ENCODE results near the gene EXOC4. TPM values are rescaled to one million over a fixed set of nuclear protein-coding genes. Genes with fewer than 3 reads are reported as not detected.

EXOC4 gene
- total and polyA plus RNA-seq, 2 donors (not counting 3 experiments of a cell fraction or from before 2014, with no cell fraction given) = 20.3 to 73.1 TPM

DNA sequence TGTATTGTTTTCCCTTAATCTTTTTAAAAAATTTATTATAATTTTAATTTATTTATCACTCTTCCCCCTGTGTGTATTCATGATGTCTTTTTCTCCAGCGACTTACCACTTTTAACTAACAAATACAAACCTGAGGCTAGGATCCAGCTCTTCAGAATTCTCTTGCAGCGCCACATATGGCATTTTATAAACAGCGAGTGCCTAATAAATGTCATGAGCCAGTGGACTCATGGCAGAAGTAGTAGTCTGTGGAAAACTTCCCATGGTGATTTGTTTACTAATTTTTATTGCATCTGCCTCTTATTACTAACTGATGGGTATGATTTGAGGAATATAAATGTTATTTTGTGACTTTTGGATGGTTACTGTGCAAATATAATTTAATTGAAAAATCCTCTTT lies 102.9 kb downstream of the EXOC4 start:
- intact Hi-C loops (cut with micrococcal nuclease) = loop anchor here (1.0 kb wide), 1 partner anchor 9 kb away; no protein-coding TSS in a partner anchor

DNA sequence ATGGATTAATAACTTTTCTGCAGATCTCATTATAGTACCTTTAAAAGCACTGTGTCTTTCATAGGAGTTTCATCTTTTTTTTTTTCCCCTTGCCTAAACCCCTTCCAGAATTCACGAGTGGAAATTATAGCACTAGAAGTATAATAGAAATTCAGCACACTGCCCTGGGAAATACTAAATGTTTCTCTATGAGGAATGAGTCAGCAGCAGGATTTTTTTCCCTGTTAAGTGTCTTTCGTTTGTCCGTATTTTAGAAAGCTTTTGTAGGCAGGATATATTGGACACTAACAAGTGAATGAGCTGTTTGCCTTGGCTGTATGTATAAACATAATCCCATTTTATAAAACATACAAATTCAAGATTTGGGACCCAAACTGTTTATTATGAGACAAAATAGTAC lies 105.8 kb downstream of the EXOC4 start:
- no peak overlapping the region for H3K9ac ChIP-seq (replicated peaks; ENCODE audit: extremely low read depth, insufficient read depth, low read length)
- dilution Hi-C loops (cut with MboI; ENCODE audit: extremely low pct_ligation_motif_present, low sequenced_read_pairs) = no loop called here
- H3K27ac ChIP-seq (ENCODE audit: insufficient read depth, low read depth, low read length) = no peak overlapping the region
- no peak overlapping the region for H2AFZ ChIP-seq (ENCODE audit: low read depth, low read length)
- no peaks in the 10 kb centered on the region for H3K79me2 ChIP-seq (ENCODE audit: control insufficient read depth, insufficient read depth, low read length)
- H3K27me3 ChIP-seq (ENCODE audit: control insufficient read depth in 2 of 2, insufficient read depth in 2 of 2, low read length in 2 of 2) = no peaks in the 10 kb centered on the region
- H3K4me3 ChIP-seq (replicated peaks in 1 of 3; ENCODE audit: insufficient read depth in 1 of 3, low read depth in 1 of 3, low read length in 3 of 3) = no peak overlapping the region
- no peaks in the 10 kb centered on the region for H3K9me1 ChIP-seq (replicated peaks; ENCODE audit: control insufficient read depth, extremely low read depth, insufficient read depth, low read length)
- BruUV-seq (replicated peaks) = no TSS peak
- peaks cover 13% of the 10 kb centered on the region for H3K4me1 ChIP-seq (ENCODE audit: control insufficient read depth, extremely low read depth, insufficient read depth, low read length)
- TF ChIP-seq JUN (IDR thresholded peaks at IDR 0.05; ENCODE audit: borderline replicate concordance, insufficient read depth, insufficient read length, low read depth) (no peak), POLR2A (IDR thresholded peaks at IDR 0.05; ENCODE audit: low read depth, low read length) (no peak), MYC (IDR thresholded peaks at IDR 0.05; ENCODE audit: low read depth, low read length) (no peak), GATA2 (IDR thresholded peaks at IDR 0.05; ENCODE audit: insufficient read depth, insufficient read length, low read depth, low read length) (no peak), FOS (IDR thresholded peaks at IDR 0.05; ENCODE audit: borderline replicate concordance, insufficient read depth, low read length) (no peak), POLR2AphosphoS5 (IDR thresholded peaks at IDR 0.05; ENCODE audit: insufficient read depth, low read depth, low read length) (no peak), EZH2 (IDR thresholded peaks at IDR 0.05; ENCODE audit: borderline replicate concordance, low read depth, low read length, severe bottlenecking) (no peak)
- TF ChIP-seq, protein P1, sequence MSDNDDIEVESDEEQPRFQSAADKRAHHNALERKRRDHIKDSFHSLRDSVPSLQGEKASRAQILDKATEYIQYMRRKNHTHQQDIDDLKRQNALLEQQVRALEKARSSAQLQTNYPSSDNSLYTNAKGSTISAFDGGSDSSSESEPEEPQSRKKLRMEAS (IDR thresholded peaks at IDR 0.05; ENCODE audit: insufficient read depth, insufficient read length) = no peak
- TF ChIP-seq, protein P2, sequence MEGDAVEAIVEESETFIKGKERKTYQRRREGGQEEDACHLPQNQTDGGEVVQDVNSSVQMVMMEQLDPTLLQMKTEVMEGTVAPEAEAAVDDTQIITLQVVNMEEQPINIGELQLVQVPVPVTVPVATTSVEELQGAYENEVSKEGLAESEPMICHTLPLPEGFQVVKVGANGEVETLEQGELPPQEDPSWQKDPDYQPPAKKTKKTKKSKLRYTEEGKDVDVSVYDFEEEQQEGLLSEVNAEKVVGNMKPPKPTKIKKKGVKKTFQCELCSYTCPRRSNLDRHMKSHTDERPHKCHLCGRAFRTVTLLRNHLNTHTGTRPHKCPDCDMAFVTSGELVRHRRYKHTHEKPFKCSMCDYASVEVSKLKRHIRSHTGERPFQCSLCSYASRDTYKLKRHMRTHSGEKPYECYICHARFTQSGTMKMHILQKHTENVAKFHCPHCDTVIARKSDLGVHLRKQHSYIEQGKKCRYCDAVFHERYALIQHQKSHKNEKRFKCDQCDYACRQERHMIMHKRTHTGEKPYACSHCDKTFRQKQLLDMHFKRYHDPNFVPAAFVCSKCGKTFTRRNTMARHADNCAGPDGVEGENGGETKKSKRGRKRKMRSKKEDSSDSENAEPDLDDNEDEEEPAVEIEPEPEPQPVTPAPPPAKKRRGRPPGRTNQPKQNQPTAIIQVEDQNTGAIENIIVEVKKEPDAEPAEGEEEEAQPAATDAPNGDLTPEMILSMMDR (IDR thresholded peaks at IDR 0.05; ENCODE audit: extremely low read depth in 1 of 2, insufficient read depth in 1 of 2, low read depth in 1 of 2, low read length in 2 of 2) = no peak
- POLR2A ChIA-PET = no interaction called here
- intact Hi-C loops (cut with micrococcal nuclease) = no loop called here
- CTCF ChIA-PET = interaction anchor here (0.9 kb wide), 1 partner anchor 16 kb away, joined by 3 read pairs; no protein-coding TSS in a partner anchor
- FAIRE-seq = no peak
- H3K9me3 ChIP-seq (replicated peaks; ENCODE audit: control insufficient read depth, insufficient read depth, low read length) = no peaks in the 10 kb centered on the region
- no peak for DNase-seq (ENCODE audit: low read depth, low spot score)
- H3K36me3 ChIP-seq (ENCODE audit: control insufficient read depth in 2 of 2, extremely low read depth in 1 of 2, insufficient read depth in 2 of 2, low read length in 2 of 2) = no peaks in the 10 kb centered on the region
- no peaks in the 10 kb centered on the region for H4K20me1 ChIP-seq (replicated peaks; ENCODE audit: control insufficient read depth, extremely low read depth, insufficient read depth, low read length)
- no peak overlapping the region for H3K4me2 ChIP-seq (ENCODE audit: insufficient read depth, low read length)

More for the DNA sequence above, 102.9 kb downstream of the EXOC4 start:
- ChIA-PET POLR2A (no interaction called here), CTCF (interaction anchor here (1.3 to 1.5 kb wide), 2 partner anchors 10 to 125 kb away, joined by 3 to 6 read pairs; no protein-coding TSS in a partner anchor)
- no peak for DNase-seq (ENCODE audit: low read depth, low spot score)
- Histone ChIP-seq H3K36me3 (ENCODE audit: control insufficient read depth in 2 of 2, extremely low read depth in 1 of 2, insufficient read depth in 2 of 2, low read length in 2 of 2) (no peaks in the 10 kb centered on the region), H3K9me3 (replicated peaks; ENCODE audit: control insufficient read depth, insufficient read depth, low read length) (no peaks in the 10 kb centered on the region), H3K4me2 (ENCODE audit: insufficient read depth, low read length) (peak overlapping the region; percentile 58), H4K20me1 (replicated peaks; ENCODE audit: control insufficient read depth, extremely low read depth, insufficient read depth, low read length) (no peaks in the 10 kb centered on the region), H2AFZ (ENCODE audit: low read depth, low read length) (no peak overlapping the region), H3K9ac (replicated peaks; ENCODE audit: extremely low read depth, insufficient read depth, low read length) (no peak overlapping the region), H3K27ac (ENCODE audit: insufficient read depth, low read depth, low read length) (no peak overlapping the region), H3K9me1 (replicated peaks; ENCODE audit: control insufficient read depth, extremely low read depth, insufficient read depth, low read length) (no peaks in the 10 kb centered on the region), H3K27me3 (ENCODE audit: control insufficient read depth in 2 of 2, insufficient read depth in 2 of 2, low read length in 2 of 2) (no peaks in the 10 kb centered on the region), H3K4me3 (replicated peaks in 1 of 3; ENCODE audit: insufficient read depth in 1 of 3, low read depth in 1 of 3, low read length in 3 of 3) (no peak overlapping the region), H3K4me1 (ENCODE audit: control insufficient read depth, extremely low read depth, insufficient read depth, low read length) (peaks cover 13% of the 10 kb centered on the region), H3K79me2 (ENCODE audit: control insufficient read depth, insufficient read depth, low read length) (peaks cover 2% of the 10 kb centered on the region)
- TF ChIP-seq FOS (IDR thresholded peaks at IDR 0.05; ENCODE audit: borderline replicate concordance, insufficient read depth, low read length) (no peak), GATA2 (IDR thresholded peaks at IDR 0.05; ENCODE audit: insufficient read depth, insufficient read length, low read depth, low read length) (no peak), POLR2A (IDR thresholded peaks at IDR 0.05; ENCODE audit: low read depth, low read length) (no peak), EZH2 (IDR thresholded peaks at IDR 0.05; ENCODE audit: borderline replicate concordance, low read depth, low read length, severe bottlenecking) (no peak)
- TF ChIP-seq, protein P1 (IDR thresholded peaks at IDR 0.05; ENCODE audit: insufficient read depth, insufficient read length) = no peak
- FAIRE-seq = no peak
- no TSS peak for BruUV-seq (replicated peaks)
- dilution Hi-C loops (cut with MboI; ENCODE audit: extremely low pct_ligation_motif_present, low sequenced_read_pairs) = no loop called here
